HG03135 (cell line): ENCODE measurements around the gene HILPDA.
"Not testable (repeated sequence)": the region's sequence is repeated elsewhere in the genome, so short reads cannot be mapped to it uniquely, and the experiment has no call there.

Experiments
- ATAC-seq: cut with Tn5 transposase; IDR thresholded peaks from one replicate; pipeline ENCODE4 v1.9.1; 2021; ENCODE audit warnings: mild to moderate bottlenecking, moderate library complexity; ENCODE audit not compliant: unreplicated experiment

HILPDA gene

DNA sequence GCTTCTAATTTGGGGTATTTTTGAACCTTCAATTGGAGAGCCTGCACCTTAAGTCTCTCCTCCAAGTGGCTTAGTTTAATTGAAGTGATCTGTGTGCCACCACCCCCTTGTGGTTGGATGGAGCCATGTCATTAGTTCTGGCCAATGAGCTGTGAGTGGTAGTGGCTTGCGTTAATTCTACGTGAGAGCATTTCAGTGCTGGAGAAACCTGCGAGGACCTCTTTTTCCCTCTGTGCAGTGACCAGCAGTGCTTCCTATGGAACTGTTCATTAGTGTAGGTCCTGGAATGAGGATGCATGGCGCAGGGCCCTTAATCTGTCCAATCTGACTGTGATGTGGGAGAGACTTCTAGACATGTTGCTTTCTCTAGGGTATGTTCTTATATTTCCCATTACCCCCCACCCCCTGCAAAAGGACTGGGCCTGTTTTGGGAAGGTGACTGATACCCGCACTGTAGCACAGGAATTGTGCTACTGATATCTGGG is 3.8 kb downstream of the HILPDA start:
- peak; percentile 43 for ATAC-seq

DNA sequence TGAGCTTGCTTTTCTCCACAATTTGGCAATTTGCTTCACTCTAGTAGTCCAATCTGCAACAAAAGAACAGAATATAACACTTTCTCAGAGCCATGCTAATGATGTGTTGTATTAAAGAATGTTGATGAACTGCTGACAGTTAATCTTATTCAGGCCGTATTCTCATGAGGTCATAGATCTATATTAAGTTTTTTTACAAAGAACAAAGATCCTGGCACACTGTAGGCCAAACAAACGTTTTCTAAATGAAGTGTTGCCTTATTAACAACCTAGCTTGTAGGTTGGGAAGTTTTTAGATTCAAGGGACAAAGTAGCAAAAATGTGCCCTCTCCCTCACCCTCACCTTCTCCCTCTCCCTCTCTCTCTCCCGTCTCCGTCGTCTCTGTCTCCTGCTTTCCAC is 6.8 kb downstream of the HILPDA start:
- ATAC-seq: no peak

DNA sequence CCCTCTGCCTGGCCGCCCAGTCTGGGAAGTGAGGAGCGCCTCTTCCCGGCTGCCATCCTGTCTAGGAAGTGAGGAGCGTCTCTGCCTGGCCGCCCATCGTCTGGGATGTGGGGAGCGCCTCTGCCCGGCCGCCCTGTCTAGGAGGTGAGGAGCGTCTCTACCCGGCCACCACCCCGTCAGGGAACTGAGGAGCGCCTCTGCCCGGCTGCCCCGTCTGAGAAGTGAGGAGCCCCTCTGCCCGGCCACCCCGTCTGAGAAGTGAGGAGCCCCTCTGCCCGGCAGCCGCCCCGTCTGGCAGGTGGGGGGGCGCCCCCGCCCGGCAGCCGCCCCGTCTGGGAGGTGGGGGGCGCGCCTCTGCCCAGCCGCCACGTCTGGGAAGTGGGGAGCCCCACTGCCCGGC is 7.7 kb downstream of the HILPDA start:
- not testable (repeated sequence) for ATAC-seq

DNA sequence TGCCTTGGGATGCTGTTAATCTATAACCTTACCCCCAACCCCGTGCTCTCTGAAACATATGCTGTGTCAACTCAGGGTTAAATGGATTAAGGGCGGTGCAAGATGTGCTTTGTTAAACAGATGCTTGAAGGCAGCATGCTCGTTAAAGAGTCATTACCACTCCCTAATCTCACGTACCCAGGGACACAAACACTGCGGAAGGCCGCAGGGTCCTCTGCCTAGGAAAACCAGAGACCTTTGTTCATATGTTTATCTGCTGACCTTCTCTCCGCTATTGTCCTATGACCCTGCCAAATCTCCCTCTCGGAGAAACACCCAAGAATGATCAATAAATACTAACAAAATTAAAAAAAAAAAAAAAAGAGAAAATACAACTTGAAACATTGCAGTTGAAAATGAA is 8.3 kb downstream of the HILPDA start:
- ATAC-seq: not testable (repeated sequence)

DNA sequence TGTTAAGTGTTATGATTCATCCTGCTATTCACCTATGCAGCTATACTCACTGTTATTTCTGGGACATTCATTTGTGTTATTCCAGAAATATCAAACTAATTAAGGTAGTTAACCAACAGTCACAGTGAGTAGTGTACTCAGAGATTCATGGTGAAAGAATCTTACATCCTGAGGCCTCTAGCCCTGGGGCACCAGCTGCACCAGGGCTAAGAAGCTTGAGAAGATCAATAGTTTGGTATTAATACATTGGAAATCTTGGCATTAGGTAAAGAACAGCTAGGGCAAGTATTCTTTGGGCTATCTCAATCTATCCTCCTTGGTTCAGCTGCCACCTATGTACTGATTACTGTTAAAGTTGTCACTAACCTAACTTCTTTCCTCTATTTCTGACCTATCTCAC is 11.2 kb downstream of the HILPDA start:
- ATAC-seq: not testable (repeated sequence)

DNA sequence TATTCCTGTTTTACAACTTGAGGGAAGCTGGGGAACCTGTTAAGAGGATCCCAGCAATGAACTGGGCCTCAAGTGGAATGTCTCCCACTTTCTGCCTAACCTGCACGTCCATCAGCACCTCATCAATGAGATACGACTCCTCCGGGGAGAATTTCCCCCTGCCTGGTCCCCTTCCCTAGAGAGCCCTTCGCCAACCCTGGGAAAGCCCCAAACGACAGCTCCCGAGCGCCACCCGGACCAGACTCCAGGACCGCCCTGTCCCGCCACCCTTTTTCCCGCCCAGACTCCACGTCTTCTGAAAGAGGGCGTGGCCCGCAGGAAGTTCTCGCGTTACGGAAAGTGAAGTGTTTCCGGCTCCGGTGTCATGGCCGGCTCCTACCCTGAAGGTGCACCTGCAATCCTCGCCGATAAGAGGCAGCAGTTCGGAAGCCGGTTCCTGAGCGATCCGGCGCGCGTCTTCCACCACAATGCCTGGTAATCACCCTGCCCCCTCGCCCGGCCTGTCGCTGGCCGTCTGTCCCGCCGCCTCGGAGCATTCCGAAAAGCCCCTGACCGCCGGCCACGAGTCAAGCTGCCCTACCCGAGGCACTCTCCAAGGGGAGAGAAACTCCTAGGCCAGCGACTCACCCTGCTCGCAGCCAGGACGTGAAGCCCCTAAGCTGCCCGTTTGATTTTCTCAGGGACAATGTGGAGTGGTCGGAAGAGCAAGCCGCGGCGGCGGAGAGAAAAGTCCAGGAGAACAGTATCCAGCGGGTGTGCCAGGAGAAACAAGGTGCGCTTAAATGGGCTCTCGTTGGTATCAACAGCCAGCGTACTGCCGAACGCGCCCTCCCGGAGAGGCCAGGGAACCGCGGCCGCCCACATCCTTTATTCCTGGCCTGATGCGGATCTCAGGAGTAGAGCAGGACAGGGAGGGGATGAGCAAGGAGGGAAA is 21.0 kb downstream of the HILPDA start, which contains the start of gene METTL2B:
METTL2B (plus strand) TSS at position 347 of the 934 bp plus-strand sequence; CDS start at position 365, 18 bp downstream.
- ATAC-seq: peak; percentile 93

DNA sequence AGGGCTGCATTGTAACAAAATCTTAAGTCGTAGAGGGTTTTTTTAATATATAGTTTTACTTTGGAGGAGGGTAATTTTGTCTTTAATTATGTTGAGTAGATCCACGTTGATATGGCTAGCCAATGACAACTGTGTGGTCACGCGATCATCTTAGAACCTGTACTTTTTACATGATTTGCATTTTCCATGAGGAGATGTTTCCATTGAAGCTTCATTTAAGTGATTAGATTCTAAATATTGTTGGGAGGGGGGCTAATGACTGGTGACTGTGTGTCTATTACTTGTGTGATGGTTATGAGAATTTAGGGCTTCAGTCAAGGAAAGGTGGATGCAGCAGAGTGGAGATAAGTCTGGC is 21.6 kb downstream of the HILPDA start:
- not testable (repeated sequence) for ATAC-seq

DNA sequence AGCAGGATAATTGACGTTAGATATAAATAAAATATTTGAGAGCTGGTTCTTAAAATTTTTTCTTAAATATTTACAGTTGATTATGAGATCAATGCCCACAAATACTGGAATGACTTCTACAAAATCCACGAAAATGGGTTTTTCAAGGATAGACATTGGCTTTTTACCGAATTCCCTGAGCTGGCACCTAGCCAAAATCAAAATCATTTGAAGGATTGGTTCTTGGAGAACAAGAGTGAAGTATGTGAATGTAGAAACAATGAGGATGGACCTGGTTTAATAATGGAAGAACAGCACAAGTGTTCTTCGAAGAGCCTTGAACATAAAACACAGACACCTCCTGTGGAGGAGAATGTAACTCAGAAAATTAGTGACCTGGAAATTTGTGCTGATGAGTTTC is 23.4 kb downstream of the HILPDA start:
- not testable (repeated sequence) for ATAC-seq

DNA sequence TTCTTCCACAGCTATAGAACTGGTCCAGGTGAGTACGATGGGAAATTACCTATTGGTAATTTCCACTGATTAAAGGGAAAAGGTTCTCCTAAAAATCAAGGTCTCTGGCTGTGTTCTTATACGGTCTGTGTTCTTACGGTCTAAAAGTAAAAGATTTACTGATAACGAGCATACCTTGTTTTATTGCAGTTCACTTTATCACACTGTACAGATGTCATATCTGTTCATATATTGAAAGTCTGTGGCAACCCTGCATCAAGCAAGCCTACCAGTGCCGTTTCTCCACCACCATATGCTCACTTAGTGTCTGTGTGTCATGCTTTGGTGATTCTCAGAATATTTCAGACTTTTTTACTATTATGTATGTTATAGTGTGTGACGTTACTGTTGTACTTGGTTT is 32.5 kb downstream of the HILPDA start:
- ATAC-seq: not testable (repeated sequence)

DNA sequence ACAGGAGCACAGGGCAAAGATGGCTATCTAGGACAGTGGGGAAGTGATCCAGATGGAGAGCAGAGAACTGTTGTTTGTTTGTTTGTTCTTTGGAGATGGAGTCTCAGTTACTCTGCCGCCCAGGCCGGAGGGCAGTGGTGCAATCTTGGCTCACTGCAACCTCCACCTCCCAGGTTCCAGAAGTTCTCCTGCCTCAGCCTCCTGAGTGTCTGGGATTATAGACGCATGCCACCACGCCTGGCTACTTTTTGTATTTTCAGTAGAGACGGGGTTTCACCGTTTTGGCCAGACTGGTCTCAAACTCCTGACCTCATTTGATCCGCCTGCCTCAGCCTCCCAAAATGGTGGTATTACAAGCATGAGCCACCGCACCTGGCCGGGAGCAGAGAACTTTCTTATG is 41.7 kb downstream of the HILPDA start:
- ATAC-seq: no peak

DNA sequence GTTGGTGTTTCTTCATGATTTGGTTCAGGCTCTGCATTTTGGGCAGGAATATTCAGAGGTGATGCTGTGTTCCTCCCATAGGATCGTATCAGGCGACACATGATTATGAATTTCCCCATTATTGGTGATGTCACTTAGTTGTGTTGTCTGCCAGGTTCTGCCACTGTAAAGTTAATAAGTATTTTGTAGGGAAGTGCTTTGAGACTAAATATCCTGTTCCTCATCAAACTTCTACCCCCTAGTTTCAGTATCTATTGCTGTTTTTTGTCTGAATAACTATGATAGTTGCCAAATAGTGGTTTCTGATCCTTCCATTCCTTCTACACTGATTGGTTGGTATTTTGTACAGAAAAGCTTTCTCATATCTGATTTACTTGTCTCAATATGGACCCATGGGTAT is 49.7 kb downstream of the HILPDA start:
- ATAC-seq: not testable (repeated sequence)

DNA sequence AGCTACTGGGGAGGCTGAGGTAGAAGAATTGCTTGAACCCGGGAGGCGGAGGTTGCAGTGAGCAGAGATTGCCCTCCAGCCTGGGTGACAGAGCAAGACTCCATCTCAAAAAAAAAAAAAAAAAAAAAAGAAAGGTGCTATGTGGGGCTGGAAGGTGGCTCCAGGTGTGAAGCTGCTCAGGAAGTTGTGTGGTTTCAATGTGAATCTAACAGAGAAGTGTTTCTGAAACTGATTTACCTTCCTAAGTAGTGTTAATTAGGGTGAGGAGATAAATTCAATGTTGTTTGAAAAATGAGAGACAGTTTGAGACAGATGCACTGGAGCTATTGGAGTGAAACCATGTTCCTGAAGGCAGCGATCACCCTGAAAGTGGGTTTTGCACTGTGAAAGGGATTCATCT is 51.1 kb downstream of the HILPDA start:
- ATAC-seq: peak; percentile 48

DNA sequence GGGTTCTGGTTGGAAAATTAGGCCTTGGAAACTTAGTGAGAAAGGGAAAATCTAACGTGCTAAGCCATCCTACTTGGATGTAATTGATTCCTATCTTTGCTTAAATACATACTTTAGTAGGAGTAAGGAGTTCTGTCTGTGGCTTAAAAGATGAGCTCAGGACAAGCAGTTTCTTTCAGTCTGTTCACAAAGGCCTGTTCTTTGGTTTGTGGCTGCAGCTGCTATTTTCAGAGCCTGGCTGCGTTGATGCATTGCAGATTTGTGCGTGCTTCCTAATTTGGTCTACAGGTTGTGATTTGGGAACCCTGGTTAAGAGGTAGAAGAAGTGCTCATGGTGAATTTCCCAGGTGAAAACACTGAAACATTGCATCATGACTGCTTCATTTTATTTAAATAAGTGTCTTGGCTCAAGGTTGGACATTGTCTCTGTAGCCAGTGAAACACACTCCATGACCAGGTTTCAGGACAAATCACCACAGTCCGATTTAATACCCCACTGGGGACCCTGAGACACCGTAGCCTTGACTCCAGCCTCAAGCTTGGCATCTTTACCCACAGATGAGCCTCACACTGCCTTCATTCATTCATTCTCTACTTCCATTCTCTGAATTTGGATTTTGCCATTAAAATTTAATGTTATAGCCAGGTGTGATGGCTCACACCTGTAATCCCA is 51.8 kb downstream of the HILPDA start:
- ATAC-seq: peak; percentile 29
